Gastroesophageal sphincter (tissue), 3 donors: Measurements from ENCODE around the gene SH3RF3.

ENCODE experiments used
- CTCF ChIP-seq, 4 experiments: fragments of 200-600 bp in 2 of 4; fragments of 450-650 bp in 2 of 4; sonication (generic) in 1 of 4; IDR thresholded peaks; one replicate each; pipeline ENCODE4 v1.5.1; 2017 to 2019; ENCODE audit warnings: antibody characterized with exemption in 4 of 4, mild to moderate bottlenecking in 2 of 4, moderate library complexity in 2 of 4
- POLR2A ChIP-seq, 2 donors: fragments of 450-650 bp; IDR thresholded peaks; one replicate each; pipeline ENCODE4 v1.6.1; 2017; ENCODE audit warnings: antibody characterized with exemption in 2 of 2, mild to moderate bottlenecking in 2 of 2, moderate library complexity in 1 of 2
- POLR2AphosphoS5 ChIP-seq: sonication (generic); formaldehyde crosslinking; IDR thresholded peaks from one replicate; pipeline ENCODE4 v1.6.1; 2017; ENCODE audit warnings: antibody characterized with exemption

GRCh38 chr2:109466674-109467575 lies 337.9 kb downstream of the SH3RF3 start:
- TF ChIP-seq POLR2AphosphoS5 (no peak), POLR2A (IDR thresholded peaks at IDR 0.05) (no peak), CTCF (IDR thresholded peaks at IDR 0.05) (no peak)
